Right hindlimb (tissue), 1 donor: ENCODE results near the gene CCDC63.

Source experiments
- DNase-seq: peaks from one replicate; pipeline ENCODE4 v3.0.0-alpha.2; 2018

The CCDC63 gene

GRCh38 chr12:110885152-110885840, 38.5 kb downstream of the CCDC63 start:
- DNase-seq = no peak

DNA sequence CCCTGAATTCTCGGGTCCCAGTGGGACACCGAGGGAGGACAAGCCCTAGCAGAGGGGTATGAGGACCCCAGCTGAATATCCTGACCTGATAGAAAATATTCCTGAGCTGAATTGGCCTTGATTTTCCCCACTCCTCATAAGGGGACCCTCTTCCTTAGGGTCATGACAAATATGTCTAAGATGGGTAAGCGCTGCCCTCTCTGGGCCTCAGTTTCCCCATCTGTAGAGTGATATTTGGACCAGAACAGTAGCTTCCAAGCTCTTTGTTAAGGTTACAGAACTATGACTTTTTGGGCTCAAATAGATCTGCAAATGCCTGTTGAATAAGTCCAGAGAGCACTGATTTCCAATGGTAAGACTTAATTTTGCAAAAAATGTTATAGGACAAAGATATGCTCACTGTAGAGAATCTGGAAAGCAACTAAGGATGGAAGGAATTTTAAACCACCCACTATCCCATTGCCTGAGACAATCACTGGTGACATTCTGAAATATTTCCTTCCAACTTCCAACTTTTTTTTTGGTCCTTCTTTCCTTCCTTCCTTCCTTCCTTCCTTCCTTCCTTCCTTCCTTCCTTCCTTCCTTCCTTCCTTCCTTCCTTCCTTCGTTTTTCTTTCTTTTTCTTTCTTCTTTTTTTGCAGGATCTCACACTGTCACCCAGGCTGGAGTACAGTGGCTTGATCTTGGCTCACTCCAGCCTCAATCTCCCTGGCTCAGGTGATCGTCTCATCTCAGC, 41.6 kb downstream of the CCDC63 start:
- no peak for DNase-seq

- no peak for DNase-seq
Observed at GRCh38 chr12:110889361-110889760, 42.6 kb downstream of the CCDC63 start.

GRCh38 chr12:110893956-110894355, 47.2 kb downstream of the CCDC63 start:
- DNase-seq = no peak

GRCh38 chr12:110896559-110896958, 49.8 kb downstream of the CCDC63 start:
- no peak for DNase-seq

DNA sequence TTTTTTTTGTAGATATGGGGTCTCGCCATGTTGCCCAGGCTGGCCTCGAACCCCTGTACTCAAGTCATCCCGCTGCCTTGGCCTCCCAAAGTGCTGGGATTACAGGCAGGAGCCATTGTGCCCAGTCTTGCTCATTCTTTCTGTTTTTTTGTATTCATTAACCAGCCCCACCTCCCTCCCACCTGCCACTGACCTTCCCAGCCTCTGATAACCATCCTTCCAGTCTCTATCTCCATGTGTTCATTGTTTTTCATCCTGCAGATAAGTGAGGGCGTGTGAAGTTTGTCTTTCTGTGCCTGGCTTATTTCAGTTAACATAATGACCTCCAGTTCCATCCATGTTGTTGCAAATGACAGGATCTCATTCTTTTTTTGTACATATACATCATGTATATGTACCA, 54.6 kb downstream of the CCDC63 start:
- DNase-seq = no peak

- DNase-seq = no peak
Observed at GRCh38 chr12:110903511-110903910, 56.7 kb downstream of the CCDC63 start.

- DNase-seq = no peak
Observed at GRCh38 chr12:110906083-110906482, 59.3 kb downstream of the CCDC63 start.

- no peak for DNase-seq
Observed at GRCh38 chr12:110906516-110906915, 59.7 kb downstream of the CCDC63 start.

DNA sequence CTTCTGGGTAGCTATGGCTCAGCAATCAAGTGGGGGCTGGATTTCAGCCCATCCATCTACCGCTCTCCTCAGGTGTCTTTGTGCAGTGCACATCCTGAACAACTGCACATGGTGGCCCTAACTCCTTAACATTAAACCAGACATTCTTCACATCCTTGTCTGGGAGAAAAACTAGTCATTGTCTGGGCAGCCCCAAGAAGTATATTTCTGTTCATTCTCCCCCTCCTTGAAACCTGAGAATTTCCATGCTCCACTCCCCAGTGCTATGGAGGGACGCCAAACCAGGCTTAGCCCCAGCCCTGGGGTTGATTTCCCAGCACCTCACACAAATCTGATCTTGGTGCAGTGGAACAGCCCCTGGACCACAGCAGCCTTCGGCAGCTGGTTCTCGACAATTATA, 60.2 kb downstream of the CCDC63 start:
- no peak for DNase-seq

DNA sequence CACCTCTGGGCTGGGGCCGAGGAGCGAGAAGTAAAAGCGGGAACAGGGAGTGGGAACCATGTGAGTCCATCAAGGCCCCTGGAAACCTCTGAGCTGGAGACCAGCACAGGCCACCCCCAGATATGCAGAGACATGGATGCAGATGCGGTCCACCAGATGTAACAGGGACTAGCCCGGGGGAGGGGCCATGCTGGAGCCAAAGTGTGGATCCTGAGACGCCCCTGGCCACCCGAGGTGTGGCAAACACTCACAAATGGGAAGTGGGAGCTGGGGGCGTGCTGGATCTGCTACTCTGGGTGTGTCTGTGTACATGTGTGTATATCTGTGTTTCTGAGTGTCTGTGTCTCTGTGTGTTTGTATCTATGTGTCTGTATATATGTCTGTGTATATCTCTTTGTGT, 60.8 kb downstream of the CCDC63 start:
- no peak for DNase-seq

DNA sequence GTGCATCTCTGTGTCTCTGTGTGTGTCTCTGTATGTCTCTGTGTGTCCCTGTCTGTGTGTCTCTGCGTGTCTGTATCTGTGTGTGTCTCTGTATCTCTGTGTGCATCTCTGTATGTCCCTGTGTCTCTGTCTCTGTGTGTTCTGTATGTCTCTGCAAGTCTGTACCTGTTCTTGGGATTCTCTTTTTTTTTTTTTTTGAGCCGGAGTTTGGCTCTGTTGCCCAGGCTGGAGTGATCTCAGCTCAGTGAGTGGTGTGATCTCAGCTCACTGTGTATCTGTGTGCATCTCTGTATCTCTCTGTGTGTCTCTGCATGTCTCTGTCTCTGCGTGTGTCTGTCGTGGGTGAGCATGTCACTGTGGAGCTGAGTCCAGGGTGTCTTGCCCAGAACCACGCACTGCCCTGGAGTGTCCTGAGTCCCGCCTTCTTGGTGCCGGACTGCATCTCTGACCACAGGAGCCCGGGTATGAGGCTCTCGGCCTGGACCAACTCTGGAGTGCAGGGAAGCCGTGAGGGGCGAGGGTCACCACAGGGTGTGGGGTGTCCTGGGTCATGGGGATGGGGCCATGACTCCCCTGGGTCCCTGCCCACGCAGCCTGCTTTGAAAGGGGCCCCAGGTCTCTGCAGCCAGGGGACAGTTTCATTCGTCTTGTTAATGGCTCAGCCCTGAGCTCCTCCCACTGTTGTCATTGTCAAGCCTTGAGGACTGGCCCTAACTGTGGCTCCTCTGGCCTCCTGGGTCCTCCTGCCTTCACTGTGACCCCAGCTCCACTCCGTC, 61.8 kb downstream of the CCDC63 start:
- DNase-seq = no peak

DNA sequence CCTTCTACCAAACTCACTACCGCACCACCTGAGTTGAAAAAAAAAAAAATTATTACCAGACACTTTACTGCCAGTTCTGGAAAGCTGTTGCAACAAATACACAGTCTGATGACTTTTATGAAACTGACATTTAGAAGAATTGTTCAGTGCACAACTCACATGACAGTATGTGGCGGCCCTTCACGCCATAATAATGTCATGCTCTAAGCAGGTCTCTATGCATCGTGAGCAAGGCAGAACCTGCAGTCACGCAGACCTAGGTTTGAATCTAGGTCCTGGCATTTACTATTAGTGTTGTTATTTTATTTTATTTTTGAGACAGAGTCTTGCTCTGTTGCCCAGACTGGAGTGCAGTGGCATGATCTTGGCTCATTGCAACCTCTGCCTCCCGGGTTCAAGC, 65.5 kb downstream of the CCDC63 start:
- no peak for DNase-seq

DNA sequence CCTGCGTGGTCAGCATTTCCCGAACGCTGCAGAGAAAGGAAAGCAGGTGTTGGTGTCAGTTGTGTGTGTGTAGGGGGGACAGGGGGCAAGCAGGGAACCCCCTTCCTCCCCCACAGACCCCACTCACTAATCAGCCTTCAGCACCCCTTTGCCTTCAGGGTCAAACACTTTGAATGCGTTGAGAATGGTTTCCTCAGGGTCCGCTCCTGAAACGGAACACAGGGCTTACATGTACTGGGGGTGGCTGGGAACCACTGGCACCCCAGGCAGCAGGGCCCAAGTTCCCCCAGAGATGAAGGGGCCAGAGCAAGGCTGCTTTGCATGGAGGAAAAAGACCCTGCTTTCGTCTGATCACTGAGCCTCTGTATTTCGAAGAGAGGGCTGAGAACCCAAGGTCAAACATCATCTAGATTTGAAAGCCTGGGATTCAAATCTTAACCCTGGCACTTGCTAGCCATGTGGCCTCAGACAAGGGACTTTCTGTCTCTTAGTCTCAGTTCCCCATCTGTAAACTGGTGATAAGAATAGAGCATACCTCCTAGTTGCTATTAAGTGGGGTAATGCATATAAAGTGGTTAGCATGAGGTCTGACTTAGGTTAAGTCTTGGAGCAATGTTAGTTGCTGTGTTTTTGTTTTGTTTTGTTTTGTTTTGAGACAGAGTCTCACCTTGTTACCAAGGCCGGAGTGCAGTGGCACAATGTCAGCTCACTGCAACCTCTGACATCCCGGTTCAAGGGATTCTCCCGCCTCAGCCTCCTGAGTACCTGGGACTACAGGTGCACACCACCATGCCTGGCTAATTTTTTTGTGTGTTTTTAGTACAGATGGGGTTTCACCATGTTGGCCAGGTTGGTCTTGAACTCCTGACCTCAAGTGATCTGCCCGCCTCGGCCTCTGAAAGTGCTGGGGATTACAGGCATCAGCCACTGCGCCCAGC, 66.6 kb downstream of the CCDC63 start:
- no peak for DNase-seq

GRCh38 chr12:110916295-110916875, 69.6 kb downstream of the CCDC63 start:
- no peak for DNase-seq

GRCh38 chr12:110917467-110917866, 70.7 kb downstream of the CCDC63 start:
- DNase-seq = no peak

- DNase-seq = no peak
Observed at GRCh38 chr12:110917961-110918360, 71.2 kb downstream of the CCDC63 start.

GRCh38 chr12:110919720-110920119, 72.9 kb downstream of the CCDC63 start:
- DNase-seq = no peak

GRCh38 chr12:110920324-110920910, 73.6 kb downstream of the CCDC63 start, which contains the start of gene MYL2:
MYL2 (minus strand) TSS chr12:110920579; CDS start chr12:110920529, 50 bp downstream.
- no peak for DNase-seq

DNA sequence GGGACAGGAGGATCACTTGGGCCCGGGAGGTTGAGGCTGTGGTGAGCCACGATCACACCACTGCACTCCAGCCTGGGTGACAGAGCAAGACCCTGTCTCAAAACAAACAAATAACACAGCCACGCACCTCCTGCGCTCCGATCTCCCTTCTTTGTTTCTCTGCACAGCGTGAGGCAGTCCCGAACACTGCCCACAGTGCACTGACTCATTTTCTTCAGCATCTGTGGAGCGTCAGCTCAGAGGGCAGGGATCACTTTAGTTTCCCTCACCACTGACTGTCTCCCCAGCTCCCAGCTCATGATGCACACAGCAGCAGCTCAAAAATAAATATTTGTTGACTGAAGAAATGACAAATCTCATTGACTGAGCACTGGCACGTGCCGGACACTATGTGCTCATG, 74.5 kb downstream of the CCDC63 start:
- no peak for DNase-seq

GRCh38 chr12:110922652-110923051, 75.9 kb downstream of the CCDC63 start:
- DNase-seq = no peak

GRCh38 chr12:110923192-110923591, 76.4 kb downstream of the CCDC63 start:
- DNase-seq = no peak
